GM10248 (cell line): ENCODE data around the gene CD300A.
"Not testable (repeated sequence)": the region's sequence is repeated elsewhere in the genome, so short reads cannot be mapped to it uniquely, and the experiment has no call there.

Experiments
- CTCF ChIA-PET: fragments of 300-600 bp; sonication (Branson Sonifier 250); formaldehyde crosslinking; extraction: SDS; loops from one replicate; lab custom pipeline; 2021; ENCODE audit warnings: antibody characterized with exemption; lab: Yijun Ruan, JAX
- POLR2A ChIA-PET: fragments of 350-650 bp; sonication (Branson Sonifier 250); formaldehyde crosslinking; extraction: SDS; loops from one replicate; lab custom pipeline; 2020; ENCODE audit warnings: antibody characterized with exemption; lab: Yijun Ruan, JAX
- DNase-seq: peaks from one replicate; pipeline ENCODE4 v3.0.0; 2012; ENCODE audit errors: extremely low spot score
- CTCF ChIP-seq: IDR thresholded peaks from 2 replicates; pipeline ENCODE4 v1.5.1; 2012; ENCODE audit warnings: mild to moderate bottlenecking, low read depth; ENCODE audit errors: extremely low read depth, missing control alignments, control extremely low read depth

CD300A gene

GRCh38 chr17:74512624-74513091, 46.2 kb downstream of the CD300A start:
- ChIA-PET POLR2A (interaction anchor here (0.8 to 0.9 kb wide), 2 partner anchors 14 to 45 kb away, joined by 3 to 4 read pairs; no protein-coding TSS in a partner anchor), CTCF (interaction anchor here (0.9 to 3.0 kb wide), 13 partner anchors 8 to 145 kb away, joined by 3 to 13 read pairs (median 5); partner anchors contain the start of gene GPR142)
- TF ChIP-seq CTCF: no peak
- peak; percentile 50 for DNase-seq

GRCh38 chr17:74513987-74514631, 47.7 kb downstream of the CD300A start:
- ChIA-PET CTCF (interaction anchor here (1.7 to 3.0 kb wide), 3 partner anchors 26 to 135 kb away, joined by 4 to 13 read pairs (median 7); no protein-coding TSS in a partner anchor), POLR2A (no interaction called here)
- no peak for TF ChIP-seq CTCF
- peak; percentile 18 for DNase-seq

- no peak for TF ChIP-seq CTCF
Measured at GRCh38 chr17:74514632-74515334, 48.3 kb downstream of the CD300A start.

GRCh38 chr17:74515941-74516340, 49.5 kb downstream of the CD300A start:
- no peak for DNase-seq
- POLR2A ChIA-PET: no interaction called here
- CTCF ChIA-PET: interaction anchor here (0.6 to 2.1 kb wide), 3 partner anchors 12 to 136 kb away, joined by 3 to 6 read pairs (median 5); no protein-coding TSS in a partner anchor
- no peak for TF ChIP-seq CTCF

More at GRCh38 chr17:74514632-74515334, 48.3 kb downstream of the CD300A start:
- ChIA-PET POLR2A (no interaction called here), CTCF (interaction anchor here (0.9 to 2.1 kb wide), 3 partner anchors 12 to 135 kb away, joined by 3 to 6 read pairs (median 5); no protein-coding TSS in a partner anchor)
- DNase-seq: peak; percentile 13

- no peak for DNase-seq
- TF ChIP-seq CTCF: no peak
- ChIA-PET POLR2A (no interaction called here), CTCF (interaction anchor here (1.7 to 2.1 kb wide), 2 partner anchors 16 to 137 kb away, joined by 5 to 6 read pairs; no protein-coding TSS in a partner anchor)
Measured at GRCh38 chr17:74516561-74517328, 50.3 kb downstream of the CD300A start.

- DNase-seq, POLR2A ChIA-PET: not testable (repeated sequence)
- CTCF ChIA-PET: interaction anchor here (1.6 kb wide), 1 partner anchor 61 kb away, joined by 4 read pairs; no protein-coding TSS in a partner anchor
Measured at GRCh38 chr17:74518413-74518981, 52.1 kb downstream of the CD300A start.
